ENCODE measurements around the gene CORO2B. TPM values are rescaled to one million over a fixed set of nuclear protein-coding genes. Genes with fewer than 3 reads are reported as not detected.
"Not testable (repeated sequence)": the region's sequence is repeated elsewhere in the genome, so short reads cannot be mapped to it uniquely, and the experiment has no call there.

CORO2B gene
- total RNA-seq, 1 experiment from 2014 or later = 10.5 TPM

- DNase-seq (ENCODE audit: low read depth) = no peak
Measured at GRCh38 chr15:68646156-68646555, 67.4 kb downstream of the CORO2B start.

GRCh38 chr15:68646696-68647095 is 67.9 kb downstream of the CORO2B start:
- no peak for DNase-seq (ENCODE audit: low read depth)

- DNase-seq (ENCODE audit: low read depth) = not testable (repeated sequence)
Measured at GRCh38 chr15:68647361-68647760, 68.6 kb downstream of the CORO2B start.

GRCh38 chr15:68650901-68651709 is 72.3 kb downstream of the CORO2B start:
- DNase-seq (ENCODE audit: low read depth) = no peak

- DNase-seq (ENCODE audit: low read depth) = peak; percentile 56
Measured at GRCh38 chr15:68651916-68652525, 73.2 kb downstream of the CORO2B start.

- DNase-seq (ENCODE audit: low read depth) = no peak
Measured at GRCh38 chr15:68653031-68653635, 74.3 kb downstream of the CORO2B start.

- DNase-seq (ENCODE audit: low read depth) = no peak
Measured at GRCh38 chr15:68653801-68654200, 75.0 kb downstream of the CORO2B start.

- no peak for DNase-seq (ENCODE audit: low read depth)
Measured at GRCh38 chr15:68654786-68655560, 76.2 kb downstream of the CORO2B start.

GRCh38 chr15:68655686-68656437 is 77.1 kb downstream of the CORO2B start:
- DNase-seq (ENCODE audit: low read depth) = no peak

- DNase-seq (ENCODE audit: low read depth) = no peak
Measured at GRCh38 chr15:68656438-68656739, 77.6 kb downstream of the CORO2B start.

GRCh38 chr15:68658151-68658550 is 79.4 kb downstream of the CORO2B start:
- no peak for DNase-seq (ENCODE audit: low read depth)

GRCh38 chr15:68658641-68659358 is 80.0 kb downstream of the CORO2B start:
- DNase-seq (ENCODE audit: low read depth) = no peak

- DNase-seq (ENCODE audit: low read depth) = no peak
Measured at GRCh38 chr15:68663526-68663925, 84.7 kb downstream of the CORO2B start.

GRCh38 chr15:68666120-68666811 is 87.5 kb downstream of the CORO2B start:
- DNase-seq (ENCODE audit: low read depth) = no peak

GRCh38 chr15:68666812-68667450 is 88.1 kb downstream of the CORO2B start:
- no peak for DNase-seq (ENCODE audit: low read depth)

- no peak for DNase-seq (ENCODE audit: low read depth)
Measured at GRCh38 chr15:68667800-68668625, 89.2 kb downstream of the CORO2B start.

- no peak for DNase-seq (ENCODE audit: low read depth)
Measured at GRCh38 chr15:68668926-68669600, 90.3 kb downstream of the CORO2B start.

- DNase-seq (ENCODE audit: low read depth) = no peak
Measured at GRCh38 chr15:68672251-68672650, 93.5 kb downstream of the CORO2B start.
